H7 (cell line): ENCODE data around the gene POLR1H. TPM values are rescaled to one million over a fixed set of nuclear protein-coding genes. Genes with fewer than 3 reads are reported as not detected.

ENCODE experiments used
- DNase-seq: peaks from one replicate; pipeline ENCODE4 v3.0.0; 2012
- H3K27me3 ChIP-seq: 2 replicates; pipeline ENCODE4 v1.6.0; 2011; ENCODE audit warnings: mild to moderate bottlenecking, low read length; ENCODE audit not compliant: control insufficient read depth, insufficient read depth
- H3K36me3 ChIP-seq: replicated peaks from 2 replicates; pipeline ENCODE4 v1.5.1; 2011; ENCODE audit warnings: low read length; ENCODE audit not compliant: control insufficient read depth, insufficient read depth
- H3K4me3 ChIP-seq: 2 replicates; pipeline ENCODE4 v1.5.1; 2011; ENCODE audit warnings: low read depth, mild to moderate bottlenecking, control low read depth, low read length, moderate library complexity; ENCODE audit not compliant: insufficient read depth
- total RNA-seq: library from RNA; depleted of rRNA; stranded (reverse); fragments of >200 nt; shearing (Covaris generic); gene quantifications from 2 replicates; pipeline ENCODE4 v1.2.3, GENCODE V29; 2014

The POLR1H gene
- total RNA-seq, 1 experiment from 2014 or later: 43.5 TPM

DNA sequence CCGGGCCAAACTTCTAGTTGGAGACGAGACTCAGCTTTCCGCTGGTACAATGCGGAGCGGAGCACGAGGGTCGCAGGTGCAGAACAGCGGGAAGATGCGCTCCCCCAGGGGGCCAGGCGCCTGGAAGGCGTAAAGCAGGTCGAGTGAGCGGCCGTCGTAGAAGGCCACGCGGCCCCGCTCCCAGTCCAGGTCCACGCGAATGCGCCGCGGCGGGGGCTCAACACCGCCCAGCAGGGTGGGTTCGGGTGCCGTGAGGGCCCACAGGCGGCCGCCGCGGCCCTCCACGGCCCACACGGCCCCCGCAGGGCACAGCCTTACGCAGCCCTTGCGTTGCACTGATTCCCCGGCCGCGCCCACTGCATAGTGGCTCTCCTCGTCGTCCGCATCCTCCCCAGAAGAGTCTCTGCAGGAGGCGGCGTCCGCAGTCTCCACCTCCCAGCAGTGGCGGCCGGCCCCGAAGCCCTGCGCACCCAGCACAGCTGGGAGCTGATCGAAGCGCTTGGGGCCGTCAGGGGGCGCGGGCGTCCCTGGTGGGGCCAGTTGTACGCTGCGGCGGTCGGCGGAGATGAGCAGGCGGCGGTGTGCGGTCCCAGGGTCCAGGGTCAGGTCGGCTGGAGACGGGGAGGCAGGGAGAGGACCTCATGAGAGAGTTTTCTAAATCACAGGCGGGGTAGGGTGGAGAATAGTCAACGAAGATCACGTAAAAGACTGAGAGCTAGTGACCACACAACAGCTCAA is 10.2 kb downstream of the POLR1H start:
- Histone ChIP-seq H3K4me3 (peak overlapping the region; percentile 30), H3K36me3 (no peaks in the 10 kb centered on the region), H3K27me3 (peaks cover 64% of the 10 kb centered on the region)
- peak; percentile 83 for DNase-seq

DNA sequence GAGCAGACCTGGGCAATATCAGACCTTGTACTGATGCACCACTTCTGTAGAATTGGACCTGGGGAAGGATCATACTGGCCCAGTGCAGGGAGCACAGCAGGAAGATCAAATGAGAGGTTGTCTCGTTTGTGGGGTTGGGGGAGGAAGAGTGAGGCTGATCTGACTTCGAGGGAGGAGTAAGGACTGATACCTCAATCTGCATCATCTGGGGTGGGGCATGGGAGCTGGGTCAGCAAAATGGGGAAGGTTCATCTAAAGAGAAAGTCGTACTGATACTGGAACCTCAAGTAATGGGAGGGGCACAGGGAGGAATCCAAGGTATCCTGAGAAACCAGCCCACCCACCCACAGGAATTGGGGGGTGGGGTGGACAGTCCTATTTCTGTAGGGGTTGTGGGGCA is 10.8 kb downstream of the POLR1H start:
- Histone ChIP-seq H3K27me3 (peaks cover 69% of the 10 kb centered on the region), H3K4me3 (no peak overlapping the region), H3K36me3 (no peaks in the 10 kb centered on the region)
- DNase-seq: peak; percentile 41

DNA sequence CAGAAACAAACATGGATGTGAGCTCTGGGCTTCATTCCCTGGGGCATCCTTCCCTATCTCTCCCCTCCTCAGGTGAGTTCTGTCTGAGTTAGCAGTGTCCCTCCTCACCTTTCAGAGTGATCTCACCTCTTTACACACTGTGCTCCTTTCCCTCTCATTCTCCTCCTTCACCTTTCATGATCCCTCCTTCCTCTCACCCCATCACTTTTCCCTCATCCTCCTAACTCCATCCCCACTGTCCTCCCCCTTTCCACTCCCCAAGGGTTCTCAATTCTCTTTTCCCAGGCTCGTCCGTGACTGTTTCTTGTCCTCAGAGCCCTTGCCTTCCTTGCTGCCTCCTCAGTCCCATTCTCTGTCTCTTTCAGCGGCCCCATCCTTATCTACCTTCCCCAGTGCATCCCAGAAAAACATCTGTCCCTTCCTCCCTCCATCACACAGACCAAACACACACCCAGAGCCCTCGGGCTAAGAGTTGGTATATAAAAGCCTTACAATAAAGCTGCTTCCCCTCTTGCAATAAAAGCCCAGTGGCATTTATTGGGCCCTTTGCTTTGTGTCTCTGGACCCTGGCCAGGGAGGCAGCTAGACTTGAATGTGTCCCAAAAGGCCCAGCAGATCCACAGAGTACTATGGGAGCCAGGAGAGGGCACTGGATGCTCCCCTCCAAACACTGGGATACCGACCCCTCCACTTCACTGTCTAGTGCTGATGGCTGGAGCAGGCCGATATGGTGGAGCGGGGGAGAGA is 12.6 kb downstream of the POLR1H start:
- H3K4me3 ChIP-seq: peak overlapping the region; percentile 52; the same call in 1 of the 2 replicates
- peaks cover 86% of the 10 kb centered on the region for H3K27me3 ChIP-seq
- no peaks in the 10 kb centered on the region for H3K36me3 ChIP-seq
- peak; percentile 43 for DNase-seq

DNA sequence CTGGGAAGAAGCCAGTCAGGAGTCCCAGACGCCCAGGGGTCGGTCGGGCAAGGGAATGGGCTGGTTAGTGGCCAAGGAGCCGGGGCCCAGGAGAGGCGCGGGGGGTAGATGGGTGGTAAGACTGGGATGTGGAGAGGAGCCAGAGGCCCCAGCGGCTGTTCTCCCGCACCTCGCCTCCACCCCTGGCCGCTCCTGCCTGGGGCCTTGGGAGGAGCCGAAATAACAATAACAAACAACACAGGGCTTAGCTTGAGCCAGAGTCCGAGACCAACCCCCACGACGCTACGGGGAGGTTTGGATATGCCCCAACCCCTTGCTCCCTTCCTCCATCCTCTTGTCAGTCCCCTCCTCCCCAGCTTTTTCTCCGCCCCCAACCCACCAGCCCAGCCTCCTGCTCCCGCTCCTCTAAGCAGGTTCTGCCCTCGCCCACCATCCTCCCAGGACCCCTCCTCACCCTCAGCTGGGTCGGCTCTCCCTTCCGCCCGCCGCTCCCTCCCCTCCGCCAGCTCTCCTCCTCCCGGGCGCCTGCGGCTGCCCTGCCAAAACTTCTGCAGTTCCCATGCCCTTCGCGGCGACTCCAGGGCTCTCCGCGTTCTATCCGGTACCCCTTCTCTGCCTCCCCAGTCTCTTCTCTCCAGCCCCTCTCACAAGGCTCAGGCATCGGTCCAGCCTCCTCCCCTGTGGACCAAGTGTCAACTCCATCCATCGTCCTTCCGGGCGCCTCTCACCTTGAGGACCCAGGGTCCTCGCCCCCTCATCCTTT is 13.4 kb downstream of the POLR1H start:
- Histone ChIP-seq H3K36me3 (no peaks in the 10 kb centered on the region), H3K4me3 (peak overlapping the region; percentile 52), H3K27me3 (peaks cover 93% of the 10 kb centered on the region)
- peak; percentile 86 for DNase-seq

DNA sequence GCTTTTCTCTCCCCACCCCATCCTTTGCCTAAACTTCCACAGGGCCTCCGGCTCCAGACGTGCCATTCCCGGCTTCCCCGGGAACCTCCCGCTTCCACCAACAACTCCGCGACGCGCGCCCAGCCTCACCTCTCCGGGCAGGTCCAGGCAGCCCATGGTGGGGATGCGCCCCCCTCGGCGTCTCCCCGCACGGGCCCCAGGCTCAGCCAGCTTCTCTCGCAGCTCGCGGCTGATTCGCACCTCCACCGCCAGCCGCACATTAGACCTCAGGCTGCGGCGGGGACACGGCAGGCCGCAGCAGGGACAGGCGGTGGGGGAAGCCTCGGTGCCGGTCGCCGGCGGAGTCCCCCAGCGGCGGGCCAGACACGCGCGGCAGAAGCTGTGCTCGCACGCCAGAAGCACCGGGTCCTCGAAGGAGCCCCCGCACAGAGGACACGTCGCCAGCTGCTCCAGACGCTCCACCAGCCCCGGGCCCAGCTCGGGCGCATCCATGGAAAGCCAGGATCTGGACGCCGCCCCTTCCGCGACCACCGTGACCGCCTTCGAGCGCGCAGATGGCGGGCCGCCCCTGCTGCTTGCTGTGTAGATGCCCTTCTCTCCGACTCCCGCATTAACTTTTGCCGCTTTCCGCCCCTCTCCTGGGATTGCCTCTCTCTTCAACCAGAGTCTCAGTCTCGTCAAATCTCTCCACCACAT is 14.2 kb downstream of the POLR1H start, which contains the start of gene RNF39:
Gene RNF39 (minus strand): TSS at position 676 of the 696 bp plus-strand sequence. CDS start 184 bp downstream, at position 492.
- peak within 1 kb of the TSS; percentile 52 for H3K4me3 ChIP-seq
- DNase-seq: peak; percentile 73
- H3K27me3 ChIP-seq: peaks cover 91% of the 10 kb centered on the region
- no peaks in the 10 kb centered on the region for H3K36me3 ChIP-seq

DNA sequence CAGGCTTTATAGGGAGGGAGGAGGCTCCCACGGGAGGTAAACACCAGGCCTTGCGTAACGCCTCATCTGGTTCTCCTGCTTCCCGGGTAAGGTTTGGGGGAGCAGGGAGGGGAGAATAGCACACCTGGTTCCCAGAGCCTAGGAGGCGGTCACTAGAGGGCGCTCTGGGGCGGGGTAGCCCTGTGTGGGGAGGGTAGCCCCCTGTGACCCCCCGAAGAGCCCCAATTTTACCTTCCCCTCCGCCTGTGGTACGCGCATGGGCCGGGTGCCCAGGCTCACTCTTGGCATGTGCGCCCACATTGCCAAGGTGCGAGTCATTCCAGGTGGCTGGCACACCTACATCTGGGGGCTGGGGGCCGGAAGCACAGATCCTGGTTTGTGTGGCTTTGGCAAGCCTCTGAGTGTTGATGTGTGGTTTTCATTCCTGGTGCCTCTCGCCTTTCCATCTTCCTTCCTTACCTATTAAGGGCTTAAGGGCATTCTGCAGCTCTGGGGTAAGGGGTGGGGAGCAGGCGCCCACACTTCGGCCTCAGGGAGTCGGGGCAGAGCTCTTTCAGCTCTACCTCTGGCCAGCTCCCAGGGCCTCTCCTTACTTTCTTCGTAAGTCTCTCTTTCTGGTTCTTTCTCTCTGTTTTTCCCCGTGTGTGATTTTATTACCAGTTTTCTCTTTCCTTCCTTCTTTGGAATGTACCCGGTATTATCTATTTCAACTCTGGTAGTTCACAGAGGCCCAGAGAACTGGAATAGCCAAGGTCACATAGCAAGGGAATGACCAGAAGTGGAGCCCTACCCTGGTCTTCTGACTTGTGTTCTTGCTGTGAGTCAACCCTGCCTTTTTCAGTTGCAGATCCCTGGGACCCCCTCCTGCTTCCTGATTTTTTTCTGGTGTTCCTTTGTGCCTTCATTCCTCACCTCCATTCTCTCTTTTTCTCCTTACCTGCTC is 15.0 kb downstream of the POLR1H start:
- H3K36me3 ChIP-seq: no peaks in the 10 kb centered on the region
- H3K27me3 ChIP-seq: peaks cover 83% of the 10 kb centered on the region
- peak; percentile 95 for DNase-seq
- H3K4me3 ChIP-seq: peak overlapping the region; percentile 52

DNA sequence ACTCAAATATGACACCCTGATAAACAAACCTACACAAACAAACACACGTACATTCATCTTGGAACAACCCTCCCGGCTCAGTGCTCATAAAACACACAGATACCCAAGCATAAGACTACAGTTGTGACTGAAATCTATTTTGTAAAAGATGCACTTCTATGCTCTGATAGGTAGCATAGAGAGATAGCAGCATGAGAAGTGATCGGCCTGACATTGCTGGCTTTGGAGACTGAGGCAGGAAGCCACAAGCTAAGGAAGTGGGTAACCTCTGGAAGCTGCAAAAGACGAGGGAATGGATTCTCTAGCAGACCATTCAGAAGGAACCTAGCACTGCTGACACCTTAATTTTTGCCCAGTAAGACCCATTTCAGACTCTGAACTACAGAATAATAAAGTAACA is 16.2 kb downstream of the POLR1H start:
- DNase-seq: no peak
- H3K36me3 ChIP-seq: no peaks in the 10 kb centered on the region
- no peak overlapping the region for H3K4me3 ChIP-seq
- H3K27me3 ChIP-seq: peaks cover 72% of the 10 kb centered on the region

DNA sequence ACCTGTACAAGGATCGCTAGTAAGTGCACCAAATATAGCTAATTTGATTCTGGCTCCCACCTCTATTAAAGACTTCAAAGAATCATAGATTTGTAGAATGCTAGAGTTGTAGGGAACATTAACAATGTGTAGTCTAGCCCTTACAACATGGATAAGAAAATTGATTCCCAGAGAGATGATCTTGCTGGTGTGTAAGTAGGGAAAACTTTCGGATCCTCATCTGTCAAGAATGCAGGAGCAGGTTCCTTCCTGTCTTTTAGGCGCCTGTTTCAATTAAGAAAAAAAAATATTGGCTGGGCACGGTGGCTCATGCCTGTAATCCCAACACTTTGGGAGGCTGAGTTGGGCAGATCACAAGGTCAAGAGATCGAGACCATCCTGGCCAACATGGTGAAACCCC is 26.8 kb downstream of the POLR1H start:
- no peak overlapping the region for H3K4me3 ChIP-seq
- H3K27me3 ChIP-seq: peaks cover 11% of the 10 kb centered on the region
- DNase-seq: no peak
- H3K36me3 ChIP-seq: no peaks in the 10 kb centered on the region

DNA sequence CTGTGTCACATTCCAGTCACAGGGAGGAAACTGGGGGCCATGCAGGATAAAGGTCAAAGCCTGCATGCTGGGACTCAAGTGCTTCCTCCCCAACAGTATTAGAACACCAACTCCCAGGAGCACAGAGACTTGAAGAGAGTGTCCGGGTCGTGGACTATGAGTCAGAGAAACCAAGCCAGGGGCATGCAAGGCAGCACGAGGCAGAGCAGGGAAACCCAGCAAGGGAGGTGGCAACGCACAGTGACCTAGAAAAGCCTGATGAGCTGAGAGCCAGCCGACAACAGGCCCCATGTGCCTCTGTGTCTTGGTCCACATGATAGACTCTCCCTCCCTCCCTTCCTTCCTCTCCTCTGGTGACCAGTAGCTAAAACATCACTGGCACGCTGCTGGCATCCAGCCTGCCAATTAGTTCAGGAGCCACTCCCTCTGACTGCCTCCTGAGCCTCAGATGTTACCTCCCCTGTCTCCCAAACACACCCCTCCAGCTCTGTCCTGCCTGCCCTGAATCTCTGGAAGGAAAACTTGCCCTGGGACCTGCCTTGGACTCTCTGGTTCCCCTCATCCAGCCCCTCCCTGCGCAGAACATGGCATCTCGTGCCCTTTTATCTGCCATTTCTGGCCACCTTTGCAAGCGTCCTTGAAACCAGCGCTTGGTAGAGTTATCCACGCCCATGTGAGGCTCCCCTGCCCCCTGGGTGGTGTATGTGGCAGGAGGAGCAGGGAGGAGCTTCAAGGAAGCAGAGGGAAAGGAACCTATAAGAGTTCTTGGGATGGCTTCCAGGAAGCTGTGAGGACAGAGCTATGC is 30.7 kb downstream of the POLR1H start:
- peak; percentile 35 for DNase-seq
- Histone ChIP-seq H3K4me3 (no peak overlapping the region), H3K27me3 (peaks cover 12% of the 10 kb centered on the region), H3K36me3 (no peaks in the 10 kb centered on the region)

DNA sequence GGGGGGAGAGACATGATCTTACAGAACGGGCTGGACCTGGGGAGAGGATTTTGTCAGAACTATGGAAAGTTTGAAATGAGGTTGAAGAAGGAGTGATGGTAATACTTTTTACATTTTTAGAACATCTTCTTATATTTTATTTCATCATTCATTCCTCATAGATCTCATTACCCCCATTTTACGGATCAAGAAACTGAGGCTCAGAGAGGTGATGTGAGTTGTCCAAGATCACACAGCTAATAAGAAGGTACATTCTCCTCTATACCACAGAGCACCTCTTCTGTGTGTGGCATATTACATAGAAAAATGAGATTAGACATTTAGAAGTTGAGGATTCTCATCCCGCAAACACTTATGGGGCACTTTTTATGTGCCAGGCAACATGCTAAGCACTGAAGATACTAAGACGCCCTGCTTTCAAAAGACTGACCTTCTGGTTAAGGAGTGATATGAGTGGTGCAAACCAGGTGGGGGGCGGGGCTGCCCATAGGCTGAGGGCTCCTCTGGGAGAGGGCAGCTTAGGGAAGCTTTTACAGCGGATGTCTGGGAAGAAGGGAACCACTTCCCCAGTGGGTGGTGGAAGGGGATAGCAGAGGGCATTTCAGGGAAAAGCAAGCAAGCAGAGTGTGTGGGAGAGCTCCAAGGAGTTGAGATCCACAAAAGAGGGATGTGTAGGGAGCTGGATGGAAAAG is 31.9 kb downstream of the POLR1H start:
- H3K36me3 ChIP-seq: no peaks in the 10 kb centered on the region
- peak; percentile 34 for DNase-seq
- peaks cover 25% of the 10 kb centered on the region for H3K27me3 ChIP-seq
- no peak overlapping the region for H3K4me3 ChIP-seq

DNA sequence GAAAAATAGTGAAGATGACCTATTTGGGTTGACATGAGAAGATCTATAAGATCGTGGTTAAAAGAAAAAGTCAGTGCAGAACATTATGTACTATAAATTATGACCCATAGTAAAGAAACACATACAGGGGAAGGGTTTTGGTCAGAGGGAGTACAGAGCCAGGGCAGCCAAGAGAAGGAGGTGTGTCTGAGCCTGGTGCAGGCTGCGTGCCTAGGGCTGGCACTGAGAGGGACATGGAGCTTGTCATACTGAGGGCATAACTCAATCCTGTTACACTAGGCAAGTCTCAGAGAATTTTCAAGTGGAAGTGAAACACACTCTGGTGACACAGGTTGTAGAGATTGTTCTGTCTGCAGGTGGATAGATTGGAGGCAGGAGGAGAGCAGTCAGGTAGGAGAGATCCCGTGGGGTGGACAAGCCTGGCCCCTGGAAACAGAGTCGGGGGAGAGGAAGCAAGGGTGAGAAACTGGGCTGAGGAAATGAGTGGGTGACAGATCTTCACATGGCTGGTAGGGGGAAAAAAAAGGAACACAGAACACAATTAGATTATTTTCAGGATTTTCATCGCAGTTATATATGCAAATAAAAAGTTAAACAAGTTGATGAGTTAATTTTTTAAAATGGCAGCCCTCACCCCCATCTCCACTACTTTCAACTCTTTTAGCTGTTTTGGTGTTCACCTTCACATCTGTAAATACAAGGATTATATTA is 33.0 kb downstream of the POLR1H start:
- Histone ChIP-seq H3K27me3 (peaks cover 36% of the 10 kb centered on the region), H3K36me3 (no peaks in the 10 kb centered on the region), H3K4me3 (no peak overlapping the region)
- no peak for DNase-seq

DNA sequence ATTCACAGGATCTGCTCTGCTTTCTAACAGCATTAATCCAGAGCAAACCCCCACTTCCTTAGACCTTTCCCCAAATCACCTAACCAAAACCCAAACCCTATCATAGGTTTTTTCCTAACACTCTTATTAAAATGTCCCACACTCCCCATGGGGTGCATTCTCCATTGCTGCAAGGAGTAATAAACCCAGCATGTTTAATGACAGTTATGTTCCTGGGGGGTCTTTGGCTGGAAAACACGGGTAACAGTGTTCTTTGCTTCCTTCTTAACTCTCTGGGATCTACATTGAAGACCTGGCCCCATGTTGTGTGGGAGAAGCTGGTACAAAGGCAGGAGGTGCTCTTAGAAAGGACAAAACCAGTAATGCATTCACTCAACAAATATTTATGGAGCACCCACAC is 35.8 kb downstream of the POLR1H start:
- Histone ChIP-seq H3K27me3 (peaks cover 55% of the 10 kb centered on the region), H3K36me3 (no peaks in the 10 kb centered on the region), H3K4me3 (no peak overlapping the region)
- no peak for DNase-seq
